Transverse colon (tissue), 4 donors: Measurements from ENCODE around the gene RSAD1.

Source experiments
- POLR2A ChIP-seq: fragments of 450-650 bp; IDR thresholded peaks from one replicate; pipeline ENCODE4 v1.6.1; 2016; ENCODE audit warnings: antibody characterized with exemption, mild to moderate bottlenecking, moderate library complexity
- POLR2AphosphoS5 ChIP-seq, 3 donors: sonication (generic); formaldehyde crosslinking; IDR thresholded peaks; one replicate each; pipeline ENCODE4 v1.6.1; 2016; ENCODE audit warnings: antibody characterized with exemption in 3 of 3
- TF ChIP-seq, protein P1 (sequence below), 5 experiments: fragments of 200-600 bp in 3 of 5; fragments of 450-650 bp in 2 of 5; sonication (generic) in 3 of 5; IDR thresholded peaks; 1 replicate in 2 of 5; 2 replicates in 3 of 5; pipeline ENCODE4 v1.5.1; 2016 to 2017; ENCODE audit warnings: antibody characterized with exemption in 5 of 5, inconsistent platforms in 3 of 5, mild to moderate bottlenecking in 2 of 5, moderate library complexity in 1 of 5

DNA sequence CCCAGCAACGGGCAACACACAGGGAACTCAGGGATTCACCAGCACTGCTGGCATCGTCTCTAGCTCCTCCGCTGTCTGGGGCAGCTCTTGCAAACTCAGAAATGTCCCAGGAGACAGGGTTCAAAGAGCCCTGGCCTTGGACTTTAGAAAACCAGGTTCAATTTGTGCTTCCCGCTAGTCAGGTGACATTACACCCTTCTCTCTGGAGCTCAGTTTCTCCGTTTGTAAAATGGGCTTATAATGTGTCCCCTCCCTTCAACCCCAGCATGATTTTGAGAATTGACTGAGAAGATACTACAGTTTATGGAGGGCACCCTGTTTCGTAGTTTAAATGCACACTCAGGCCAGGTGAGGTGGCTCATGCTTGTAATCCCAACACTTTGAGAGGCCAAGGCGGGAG lies 27.6 kb downstream of the RSAD1 start:
- TF ChIP-seq, protein P1, sequence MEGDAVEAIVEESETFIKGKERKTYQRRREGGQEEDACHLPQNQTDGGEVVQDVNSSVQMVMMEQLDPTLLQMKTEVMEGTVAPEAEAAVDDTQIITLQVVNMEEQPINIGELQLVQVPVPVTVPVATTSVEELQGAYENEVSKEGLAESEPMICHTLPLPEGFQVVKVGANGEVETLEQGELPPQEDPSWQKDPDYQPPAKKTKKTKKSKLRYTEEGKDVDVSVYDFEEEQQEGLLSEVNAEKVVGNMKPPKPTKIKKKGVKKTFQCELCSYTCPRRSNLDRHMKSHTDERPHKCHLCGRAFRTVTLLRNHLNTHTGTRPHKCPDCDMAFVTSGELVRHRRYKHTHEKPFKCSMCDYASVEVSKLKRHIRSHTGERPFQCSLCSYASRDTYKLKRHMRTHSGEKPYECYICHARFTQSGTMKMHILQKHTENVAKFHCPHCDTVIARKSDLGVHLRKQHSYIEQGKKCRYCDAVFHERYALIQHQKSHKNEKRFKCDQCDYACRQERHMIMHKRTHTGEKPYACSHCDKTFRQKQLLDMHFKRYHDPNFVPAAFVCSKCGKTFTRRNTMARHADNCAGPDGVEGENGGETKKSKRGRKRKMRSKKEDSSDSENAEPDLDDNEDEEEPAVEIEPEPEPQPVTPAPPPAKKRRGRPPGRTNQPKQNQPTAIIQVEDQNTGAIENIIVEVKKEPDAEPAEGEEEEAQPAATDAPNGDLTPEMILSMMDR (IDR thresholded peaks at IDR 0.05), result no peak
- TF ChIP-seq POLR2A, result no peak
- no peak for TF ChIP-seq POLR2AphosphoS5 (IDR thresholded peaks at IDR 0.05)
